IMR-90 (cell line): Measurements from ENCODE around the gene TSPEAR. TPM values are rescaled to one million over a fixed set of nuclear protein-coding genes. Genes with fewer than 3 reads are reported as not detected.
A peak's percentile ranks its signal among the peaks of the same experiment; 100 is the strongest.

Experiments used
- ATAC-seq: fragments of 200-7000 bp; cut with Tn5 transposase; 2 replicates; pipeline ENCODE4 v1.9.1; 2020; ENCODE audit warnings: low read depth, mild to moderate bottlenecking, moderate library complexity
- BruUV-seq: library from RNA; stranded (reverse); fragments of 400-500 nt; replicated peaks from 2 replicates; lab custom pipeline; 2021; lab: Mats Ljungman, UMichigan
- CTCF ChIA-PET: fragments of 300-600 bp; formaldehyde crosslinking; extraction: SDS; loops from one replicate; lab custom pipeline; 2021; ENCODE audit warnings: antibody characterized with exemption; lab: Yijun Ruan, JAX
- POLR2A ChIA-PET: fragments of 300-600 bp; sonication (Branson Sonifier 250); formaldehyde crosslinking; loops from one replicate; lab custom pipeline; 2022; ENCODE audit warnings: antibody characterized with exemption; ENCODE audit not compliant: unreplicated experiment; lab: Charles Lee
- DNase-seq: peaks from one replicate; pipeline ENCODE4 v3.0.0; 2013
- H2AFZ ChIP-seq: replicated peaks from 2 replicates; pipeline ENCODE3; 2013; ENCODE audit warnings: low read length, mild to moderate bottlenecking; ENCODE audit not compliant: poor library complexity
- H2AK5ac ChIP-seq: 2 replicates; pipeline ENCODE4 v1.6.1; 2013; ENCODE audit warnings: low read depth, low read length, inconsistent platforms
- H2AK9ac ChIP-seq: replicated peaks from 2 replicates; pipeline ENCODE3; 2013; ENCODE audit warnings: mild to moderate bottlenecking, low read depth, low read length, moderate library complexity; ENCODE audit not compliant: poor library complexity
- H2BK120ac ChIP-seq: 2 replicates; pipeline ENCODE4 v1.6.1; 2013; ENCODE audit warnings: low read depth, low read length, inconsistent platforms
- H2BK15ac ChIP-seq: 3 replicates; pipeline ENCODE4 v1.6.1; 2013; ENCODE audit warnings: low read depth, low read length, inconsistent platforms
- H2BK20ac ChIP-seq: 2 replicates; pipeline ENCODE4 v1.6.1; 2013; ENCODE audit warnings: low read depth, mild to moderate bottlenecking, inconsistent platforms, low read length, moderate library complexity
- H2BK5ac ChIP-seq: 2 replicates; pipeline ENCODE4 v1.6.1; 2013; ENCODE audit warnings: mild to moderate bottlenecking, low read depth, low read length, inconsistent platforms; ENCODE audit not compliant: poor library complexity, severe bottlenecking
- H3K14ac ChIP-seq: replicated peaks from 2 replicates; pipeline ENCODE4 v1.6.1; 2013; ENCODE audit warnings: low read depth, low read length, inconsistent platforms
- H3K18ac ChIP-seq: 2 replicates; pipeline ENCODE4 v1.6.1; 2013; ENCODE audit warnings: low read depth, low read length, control low read depth
- H3K23ac ChIP-seq: 2 replicates; pipeline ENCODE4 v1.6.1; 2013; ENCODE audit warnings: low read depth, low read length, inconsistent platforms
- H3K27ac ChIP-seq: 2 replicates; pipeline ENCODE4 v1.5.1; 2013; ENCODE audit warnings: mild to moderate bottlenecking, control low read depth, low read length; ENCODE audit not compliant: insufficient read depth
- H3K27me3 ChIP-seq: 2 replicates; pipeline ENCODE4 v1.6.1; 2013; ENCODE audit warnings: low read length; ENCODE audit not compliant: control insufficient read depth, insufficient read depth
- H3K36me3 ChIP-seq: 2 replicates; pipeline ENCODE4 v1.6.1; 2013; ENCODE audit warnings: low read length, mixed read lengths; ENCODE audit not compliant: control insufficient read depth, insufficient read depth
- H3K4ac ChIP-seq: 2 replicates; pipeline ENCODE4 v1.6.1; 2013; ENCODE audit warnings: low read depth, low read length, inconsistent platforms
- H3K4me1 ChIP-seq: 2 replicates; pipeline ENCODE4 v1.6.1; 2013; ENCODE audit warnings: low read length, mixed read lengths; ENCODE audit not compliant: control insufficient read depth, insufficient read depth
- H3K4me2 ChIP-seq: 2 replicates; pipeline ENCODE4 v1.6.1; 2013; ENCODE audit warnings: low read depth, mild to moderate bottlenecking, control low read depth, low read length, moderate library complexity
- H3K4me3 ChIP-seq: 2 replicates; pipeline ENCODE4 v1.5.1; 2013; ENCODE audit warnings: low read depth, mild to moderate bottlenecking, control low read depth, low read length, moderate library complexity; ENCODE audit not compliant: insufficient read depth
- H3K56ac ChIP-seq: 2 replicates; pipeline ENCODE4 v1.6.1; 2013; ENCODE audit warnings: low read length, inconsistent platforms; ENCODE audit not compliant: insufficient read depth; ENCODE audit errors: extremely low read depth
- H3K79me1 ChIP-seq, 2 experiments: 2 replicates each; pipeline ENCODE4 v1.6.1; 2013; ENCODE audit warnings: low read length in 2 of 2, inconsistent platforms in 1 of 2, low read depth in 1 of 2
- H3K9ac ChIP-seq: 2 replicates; pipeline ENCODE4 v1.6.1; 2013; ENCODE audit warnings: low read depth, low read length, control low read depth
- H3K9me1 ChIP-seq: 2 replicates; pipeline ENCODE4 v1.6.1; 2013; ENCODE audit warnings: low read length, inconsistent platforms; ENCODE audit not compliant: insufficient read depth
- H3K9me3 ChIP-seq: 2 replicates; pipeline ENCODE4 v1.6.1; 2013; ENCODE audit warnings: low read length; ENCODE audit not compliant: control insufficient read depth, insufficient read depth
- H4K20me1 ChIP-seq: 2 replicates; pipeline ENCODE4 v1.6.1; 2013; ENCODE audit warnings: low read length, inconsistent platforms; ENCODE audit not compliant: insufficient read depth
- H4K5ac ChIP-seq: 2 replicates; pipeline ENCODE4 v1.6.1; 2013; ENCODE audit warnings: mild to moderate bottlenecking, low read depth, low read length, control low read depth
- H4K8ac ChIP-seq, 2 experiments: 2 replicates each; pipeline ENCODE4 v1.6.1; 2013; ENCODE audit warnings: low read depth in 2 of 2, low read length in 2 of 2, control low read depth in 1 of 2, inconsistent platforms in 1 of 2
- H4K91ac ChIP-seq: 2 replicates; pipeline ENCODE4 v1.6.1; 2013; ENCODE audit warnings: low read depth, low read length, inconsistent platforms; ENCODE audit not compliant: insufficient read depth
- BHLHE40 ChIP-seq: fragments of 150-350 bp; IDR thresholded peaks from 2 replicates; pipeline ENCODE4 v1.6.1; 2016; ENCODE audit warnings: mild to moderate bottlenecking, low read depth, low read length
- CEBPB ChIP-seq: IDR thresholded peaks from 2 replicates; pipeline ENCODE4 v1.6.1; 2012; ENCODE audit warnings: low read depth, low read length, improper control_type of control experiment
- CHD1 ChIP-seq: IDR thresholded peaks from 2 replicates; pipeline ENCODE4 v1.6.1; 2012; ENCODE audit warnings: low read depth, low read length, improper control_type of control experiment
- CTCF ChIP-seq: conservative IDR thresholded peaks from 2 replicates; pipeline ENCODE4 v1.5.1; 2012; ENCODE audit warnings: mild to moderate bottlenecking, low read depth, low read length, improper control_type of control experiment
- ELK1 ChIP-seq: fragments of 150-350 bp; IDR thresholded peaks from 2 replicates; pipeline ENCODE4 v1.6.1; 2016; ENCODE audit warnings: low read depth, mild to moderate bottlenecking, low read length, moderate library complexity, borderline replicate concordance
- FOS ChIP-seq: fragments of 150-350 bp; IDR thresholded peaks from 2 replicates; pipeline ENCODE4 v1.6.1; 2016; ENCODE audit warnings: low read depth, low read length
- MAFK ChIP-seq: IDR thresholded peaks from 2 replicates; pipeline ENCODE4 v1.6.1; 2012; ENCODE audit warnings: low read depth, low read length, improper control_type of control experiment
- MAZ ChIP-seq: IDR thresholded peaks from 2 replicates; pipeline ENCODE4 v1.6.1; 2012; ENCODE audit warnings: low read depth, mild to moderate bottlenecking, low read length, improper control_type of control experiment, moderate library complexity, borderline replicate concordance
- MXI1 ChIP-seq: IDR thresholded peaks from 2 replicates; pipeline ENCODE4 v1.6.1; 2012; ENCODE audit warnings: low read depth, mild to moderate bottlenecking, low read length, moderate library complexity, borderline replicate concordance
- NFE2L2 ChIP-seq: fragments of 150-350 bp; IDR thresholded peaks from 2 replicates; pipeline ENCODE4 v1.6.1; 2016; ENCODE audit warnings: low read depth, mild to moderate bottlenecking, low read length
- POLR2A ChIP-seq: IDR thresholded peaks from 2 replicates; pipeline ENCODE4 v1.6.1; 2012; ENCODE audit warnings: mild to moderate bottlenecking, low read depth, low read length
- RAD21 ChIP-seq: IDR thresholded peaks from 2 replicates; pipeline ENCODE4 v1.6.1; 2012; ENCODE audit warnings: low read length, improper control_type of control experiment
- RFX5 ChIP-seq: IDR thresholded peaks from 2 replicates; pipeline ENCODE4 v1.8.0; 2012; ENCODE audit warnings: low read depth, mild to moderate bottlenecking, low read length, moderate library complexity
- SMC3 ChIP-seq: fragments of 150-350 bp; IDR thresholded peaks from 2 replicates; pipeline ENCODE4 v1.6.1; 2016; ENCODE audit warnings: low read depth, mild to moderate bottlenecking, antibody characterized with exemption, low read length, moderate library complexity
- USF2 ChIP-seq: fragments of 150-350 bp; IDR thresholded peaks from 2 replicates; pipeline ENCODE4 v1.6.1; 2017; ENCODE audit warnings: mild to moderate bottlenecking, antibody characterized with exemption, low read length, low read depth
- WGBS, 2 experiments: methylation state at CpG; one replicate each; pipeline versions ENCODE4 v1.1.5 to v1.1.7; 2013; ENCODE audit warnings: missing lambda C conversion rate in 2 of 2; ENCODE audit not compliant: insufficient read length in 1 of 2; ENCODE audit errors: extremely low coverage in 2 of 2; 5-methylcytosine and 5-hydroxymethylcytosine counted together
- dilution Hi-C: fragments of 300-500 bp; cut with HindIII; formaldehyde crosslinking; loops from one replicate; pipeline ENCODE4 v1.14.3; 2018; ENCODE audit warnings: low sequenced_read_pairs; ENCODE audit not compliant: unreplicated experiment
- in situ Hi-C: fragments of 300-500 bp; cut with MboI; formaldehyde crosslinking; loops from 3 replicates; pipeline ENCODE4 v1.14.3; 2019; ENCODE audit warnings: low sequenced_read_pairs, inconsistent platforms, mixed read lengths
- intact Hi-C: fragments of 100-400 bp; cut with micrococcal nuclease; formaldehyde crosslinking; loops from 2 replicates; pipeline ENCODE4 v1.10.0; 2022
- polyA plus RNA-seq, 3 experiments: library from polyadenylated mRNA; depleted of rRNA; stranded (reverse); fragments of >200 nt; gene quantifications; 2 replicates each; pipeline ENCODE4 v1.2.3, GENCODE V29; 2012; ENCODE audit warnings: low replicate concordance in 1 of 3
- total RNA-seq: library from RNA; depleted of rRNA; stranded (reverse); fragments of >200 nt; gene quantifications from 2 replicates; pipeline ENCODE4 v1.2.3, GENCODE V29; 2012

Gene TSPEAR
- total and polyA plus RNA-seq, 2 of the 4 experiments (the other 2 are of a cell fraction), result not detected

GRCh38 chr21:44454747-44455523 is 256.4 kb downstream of the TSPEAR start, which contains the start of gene LRRC3:
LRRC3 (plus strand) TSS chr21:44455510; CDS start chr21:44456645, 1,135 bp downstream.
- Histone ChIP-seq H2BK5ac (no peak within 1 kb of the TSS), H4K5ac (no peak within 1 kb of the TSS), H2BK20ac (no peak within 1 kb of the TSS), H3K4me1 (no peaks in the 10 kb centered on the region), H3K4me2 (no peak within 1 kb of the TSS; the same call in 1 of the 2 replicates), H3K4me3 (peak within 1 kb of the TSS; percentile 22), H3K9me3 (no peaks in the 10 kb centered on the region), H3K18ac (no peak within 1 kb of the TSS), H3K23ac (no peak within 1 kb of the TSS), H4K8ac (no peak within 1 kb of the TSS), H2BK15ac (no peak within 1 kb of the TSS), H4K91ac (no peak within 1 kb of the TSS), H3K27ac (no peak within 1 kb of the TSS), H3K27me3 (peaks cover 9% of the 10 kb centered on the region; the same call in 1 of the 2 replicates), H3K79me1 (no peaks in the 10 kb centered on the region), H3K56ac (no peak within 1 kb of the TSS), H4K20me1 (no peaks in the 10 kb centered on the region), H3K9me1 (no peaks in the 10 kb centered on the region), H2BK120ac (no peak within 1 kb of the TSS), H3K14ac (no peak within 1 kb of the TSS), H2AK5ac (no peak within 1 kb of the TSS), H2AK9ac (no peak within 1 kb of the TSS), H3K4ac (no peak within 1 kb of the TSS), H2AFZ (peak within 1 kb of the TSS; percentile 58), H3K9ac (no peak within 1 kb of the TSS), H3K36me3 (no peaks in the 10 kb centered on the region)
- POLR2A ChIA-PET, result no interaction called here
- WGBS, 2 experiments, result 17% methylated on average over 1 of the region's 45 CpGs; no CpG with 5 or more reads in 1 of the 2 experiments
- BruUV-seq, result no TSS peak
- intact Hi-C loops, result no loop called here
- CTCF ChIA-PET, result no interaction called here
- peak; percentile 30 for DNase-seq
- in situ Hi-C loops, result no loop called here
- peak; percentile 83 for ATAC-seq
- TF ChIP-seq ELK1 (no peak), CHD1 (no peak), CEBPB (no peak), POLR2A (no peak), BHLHE40 (no peak), MAFK (no peak), RFX5 (no peak), RAD21 (no peak), MAZ (no peak), NFE2L2 (no peak), MXI1 (no peak), USF2 (no peak), CTCF (no peak), SMC3 (no peak), FOS (no peak)
- dilution Hi-C loops, result no loop called here
